OCI-LY3 (cell line): ENCODE data around the gene NOS1AP.

ENCODE experiments used
- CTCF ChIP-seq: fragments of 200-600, 300-600 bp; sonication (generic); IDR thresholded peaks from 2 replicates; pipeline ENCODE4 v1.5.1; 2014; ENCODE audit warnings: antibody characterized with exemption, low read length, low read depth
- EZH2phosphoT487 ChIP-seq: fragments of 200-600 bp; shearing (Covaris generic); IDR thresholded peaks from 2 replicates; pipeline ENCODE4 v1.6.1; 2018; ENCODE audit warnings: antibody characterized with exemption, mixed run types, low read depth

- peak; percentile 44 for TF ChIP-seq CTCF
- no peak for TF ChIP-seq EZH2phosphoT487
These were observed 45.7 kb upstream of the NOS1AP start, which contains the start of gene OLFML2B for GRCh38 chr1:162023547-162024501.
